ENCODE results near the gene ZNF627.

DNA sequence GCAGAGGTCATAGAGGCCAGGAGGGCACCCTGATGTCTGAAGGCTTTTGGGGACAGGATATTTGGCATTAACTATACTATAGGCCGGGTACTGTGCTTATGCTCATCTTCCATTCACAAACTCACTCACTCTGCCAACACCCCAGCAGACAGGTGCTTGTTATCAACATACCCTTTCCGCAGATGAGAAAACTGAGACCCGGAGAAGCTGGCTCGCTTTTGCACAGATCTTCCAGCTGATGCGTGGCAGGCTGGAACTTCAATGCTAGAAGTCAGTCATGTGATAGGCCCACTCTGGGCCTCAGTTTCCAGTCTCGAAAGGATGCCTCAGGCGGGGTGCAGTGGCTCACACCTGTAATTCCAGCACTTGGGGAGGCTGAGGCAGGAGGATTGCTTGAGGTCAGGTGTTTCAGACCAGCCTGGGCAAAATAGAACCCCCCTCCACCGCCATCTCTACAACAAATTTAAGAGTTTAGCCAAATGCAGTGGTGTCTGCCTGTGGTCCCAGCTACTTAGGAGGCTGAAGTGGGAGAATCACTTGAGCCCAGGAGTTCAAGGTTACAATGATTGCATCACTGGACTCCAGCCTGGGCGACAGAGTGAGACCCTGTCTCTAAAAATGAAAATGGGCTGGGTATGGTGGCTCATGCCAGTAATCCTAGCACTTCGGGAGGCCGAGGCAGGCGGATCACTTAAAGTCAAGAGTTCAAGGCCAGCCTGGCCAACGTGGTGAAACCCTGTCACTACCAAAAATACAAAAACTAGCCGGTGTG lies 49.2 kb upstream of the ZNF627 start:
- TF ChIP-seq, protein P1, sequence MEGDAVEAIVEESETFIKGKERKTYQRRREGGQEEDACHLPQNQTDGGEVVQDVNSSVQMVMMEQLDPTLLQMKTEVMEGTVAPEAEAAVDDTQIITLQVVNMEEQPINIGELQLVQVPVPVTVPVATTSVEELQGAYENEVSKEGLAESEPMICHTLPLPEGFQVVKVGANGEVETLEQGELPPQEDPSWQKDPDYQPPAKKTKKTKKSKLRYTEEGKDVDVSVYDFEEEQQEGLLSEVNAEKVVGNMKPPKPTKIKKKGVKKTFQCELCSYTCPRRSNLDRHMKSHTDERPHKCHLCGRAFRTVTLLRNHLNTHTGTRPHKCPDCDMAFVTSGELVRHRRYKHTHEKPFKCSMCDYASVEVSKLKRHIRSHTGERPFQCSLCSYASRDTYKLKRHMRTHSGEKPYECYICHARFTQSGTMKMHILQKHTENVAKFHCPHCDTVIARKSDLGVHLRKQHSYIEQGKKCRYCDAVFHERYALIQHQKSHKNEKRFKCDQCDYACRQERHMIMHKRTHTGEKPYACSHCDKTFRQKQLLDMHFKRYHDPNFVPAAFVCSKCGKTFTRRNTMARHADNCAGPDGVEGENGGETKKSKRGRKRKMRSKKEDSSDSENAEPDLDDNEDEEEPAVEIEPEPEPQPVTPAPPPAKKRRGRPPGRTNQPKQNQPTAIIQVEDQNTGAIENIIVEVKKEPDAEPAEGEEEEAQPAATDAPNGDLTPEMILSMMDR (tag by site-specific recombination; IDR thresholded peaks at IDR 0.05): no peak
- TF ChIP-seq ZNF701 (tag by site-specific recombination; IDR thresholded peaks at IDR 0.05) (no peak), ZNF501 (tag by site-specific recombination; IDR thresholded peaks at IDR 0.05) (no peak), YY1 (tag by site-specific recombination; IDR thresholded peaks at IDR 0.05) (no peak), ZNF521 (tag by site-specific recombination; IDR thresholded peaks at IDR 0.05) (no peak)
- TF ChIP-seq, protein P2, sequence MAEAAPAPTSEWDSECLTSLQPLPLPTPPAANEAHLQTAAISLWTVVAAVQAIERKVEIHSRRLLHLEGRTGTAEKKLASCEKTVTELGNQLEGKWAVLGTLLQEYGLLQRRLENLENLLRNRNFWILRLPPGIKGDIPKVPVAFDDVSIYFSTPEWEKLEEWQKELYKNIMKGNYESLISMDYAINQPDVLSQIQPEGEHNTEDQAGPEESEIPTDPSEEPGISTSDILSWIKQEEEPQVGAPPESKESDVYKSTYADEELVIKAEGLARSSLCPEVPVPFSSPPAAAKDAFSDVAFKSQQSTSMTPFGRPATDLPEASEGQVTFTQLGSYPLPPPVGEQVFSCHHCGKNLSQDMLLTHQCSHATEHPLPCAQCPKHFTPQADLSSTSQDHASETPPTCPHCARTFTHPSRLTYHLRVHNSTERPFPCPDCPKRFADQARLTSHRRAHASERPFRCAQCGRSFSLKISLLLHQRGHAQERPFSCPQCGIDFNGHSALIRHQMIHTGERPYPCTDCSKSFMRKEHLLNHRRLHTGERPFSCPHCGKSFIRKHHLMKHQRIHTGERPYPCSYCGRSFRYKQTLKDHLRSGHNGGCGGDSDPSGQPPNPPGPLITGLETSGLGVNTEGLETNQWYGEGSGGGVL (tag by site-specific recombination; IDR thresholded peaks at IDR 0.05): no peak
- TF ChIP-seq, protein P3, sequence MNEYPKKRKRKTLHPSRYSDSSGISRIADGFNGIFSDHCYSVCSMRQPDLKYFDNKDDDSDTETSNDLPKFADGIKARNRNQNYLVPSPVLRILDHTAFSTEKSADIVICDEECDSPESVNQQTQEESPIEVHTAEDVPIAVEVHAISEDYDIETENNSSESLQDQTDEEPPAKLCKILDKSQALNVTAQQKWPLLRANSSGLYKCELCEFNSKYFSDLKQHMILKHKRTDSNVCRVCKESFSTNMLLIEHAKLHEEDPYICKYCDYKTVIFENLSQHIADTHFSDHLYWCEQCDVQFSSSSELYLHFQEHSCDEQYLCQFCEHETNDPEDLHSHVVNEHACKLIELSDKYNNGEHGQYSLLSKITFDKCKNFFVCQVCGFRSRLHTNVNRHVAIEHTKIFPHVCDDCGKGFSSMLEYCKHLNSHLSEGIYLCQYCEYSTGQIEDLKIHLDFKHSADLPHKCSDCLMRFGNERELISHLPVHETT (tag by site-specific recombination; IDR thresholded peaks at IDR 0.05): no peak
